HepG2 (cell line): ENCODE results near the gene ULK3. TPM values are rescaled to one million over a fixed set of nuclear protein-coding genes. Genes with fewer than 3 reads are reported as not detected.

ENCODE experiments used
- GABPA ChIP-seq, 2 experiments: IDR thresholded peaks; 2 replicates each; pipeline ENCODE4 v1.6.1; 2011 to 2016; ENCODE audit warnings: low read depth in 2 of 2, low read length in 1 of 2, missing biosample characterization in 1 of 2, missing genetic modification characterization in 1 of 2
- IKZF1 ChIP-seq: fragments of 450-650 bp; IDR thresholded peaks from 2 replicates; pipeline ENCODE4 v1.7.1; 2016
- ISX ChIP-seq: sonication (generic); formaldehyde crosslinking; conservative IDR thresholded peaks from 2 replicates; pipeline ENCODE4 v1.5.0; 2020; ENCODE audit warnings: missing genetic modification reagents
- KLF6 ChIP-seq: IDR thresholded peaks from 2 replicates; pipeline ENCODE4 v1.8.0; 2016; ENCODE audit warnings: missing biosample characterization, missing genetic modification reagents
- MAFF ChIP-seq: IDR thresholded peaks from 2 replicates; pipeline ENCODE4 v1.6.1; 2011; ENCODE audit warnings: low read depth, low read length, improper control_type of control experiment
- SIX4 ChIP-seq: sonication (generic); formaldehyde crosslinking; IDR thresholded peaks from 2 replicates; pipeline ENCODE4 v1.4.0; 2020; ENCODE audit warnings: missing genetic modification reagents
- SNAI1 ChIP-seq: sonication (generic); formaldehyde crosslinking; IDR thresholded peaks from 2 replicates; pipeline ENCODE4 v1.5.0; 2020; ENCODE audit warnings: mild to moderate bottlenecking, missing genetic modification reagents, borderline replicate concordance
- SRSF4 ChIP-seq: fragments of 200-400 bp; formaldehyde crosslinking; IDR thresholded peaks from one replicate; pipeline ENCODE4 v1.6.1; 2018; ENCODE audit warnings: mild to moderate bottlenecking, low read depth, low read length, moderate library complexity; ENCODE audit not compliant: poor library complexity, severe bottlenecking
- XBP1 ChIP-seq: sonication (generic); formaldehyde crosslinking; IDR thresholded peaks from 2 replicates; pipeline ENCODE4 v1.5.0; 2020; ENCODE audit warnings: missing genetic modification reagents
- ZBTB38 ChIP-seq: sonication (generic); formaldehyde crosslinking; IDR thresholded peaks from 2 replicates; pipeline ENCODE4 v1.5.1; 2020; ENCODE audit warnings: mild to moderate bottlenecking, missing genetic modification reagents
- ZMYM2 ChIP-seq: sonication (generic); formaldehyde crosslinking; IDR thresholded peaks from 2 replicates; pipeline ENCODE4 v1.8.0; 2022; ENCODE audit warnings: mild to moderate bottlenecking, missing genetic modification reagents
- ZNF121 ChIP-seq: sonication (generic); formaldehyde crosslinking; IDR thresholded peaks from 2 replicates; pipeline ENCODE4 v1.5.0; 2020; ENCODE audit warnings: mild to moderate bottlenecking, missing genetic modification reagents
- ZNF142 ChIP-seq: sonication (generic); formaldehyde crosslinking; IDR thresholded peaks from 2 replicates; pipeline ENCODE4 v1.4.0; 2020; ENCODE audit warnings: missing genetic modification reagents
- ZNF253 ChIP-seq: sonication (generic); formaldehyde crosslinking; IDR thresholded peaks from 2 replicates; pipeline ENCODE4 v1.8.0; 2022; ENCODE audit warnings: mild to moderate bottlenecking, missing genetic modification reagents, borderline replicate concordance
- ZNF598 ChIP-seq: sonication (generic); formaldehyde crosslinking; IDR thresholded peaks from 2 replicates; pipeline ENCODE4 v1.5.1; 2020; ENCODE audit warnings: mild to moderate bottlenecking, missing genetic modification reagents, borderline replicate concordance
- ZNF652 ChIP-seq: IDR thresholded peaks from 2 replicates; pipeline ENCODE4 v1.6.1; 2016; ENCODE audit warnings: low read depth, borderline replicate concordance
- polyA plus RNA-seq, 8 experiments: library from polyadenylated mRNA; depleted of rRNA in 3 of 8; stranded (reverse) in 7 of 8; unstranded in 1 of 8; fragments of >200 nt; fragmentation: Illumina TruSeq in 4 of 8; extraction: Trizol in 4 of 8; gene quantifications; 2 replicates each; pipeline versions ENCODE4 v1.2.1 to v1.2.3, GENCODE V29; 2011 to 2016; ENCODE audit warnings: low read depth in 4 of 8, missing spikeins in 1 of 8, mixed read lengths in 1 of 8; ENCODE audit not compliant: insufficient read depth in 1 of 8
- total RNA-seq, 5 experiments: library from RNA; depleted of rRNA; stranded (reverse); fragments of >200 nt; fragmentation: Illumina TruSeq; extraction: Trizol; gene quantifications; 2 replicates each; pipeline ENCODE4 v1.2.3, GENCODE V29; 2016; ENCODE audit warnings: low read depth in 1 of 5
- TF ChIP-seq, protein P1 (sequence below): IDR thresholded peaks from 2 replicates; pipeline ENCODE4 v1.6.1; 2016; ENCODE audit warnings: missing compliant biosample characterization, missing genetic modification reagents, borderline replicate concordance
- TF ChIP-seq, protein P2 (sequence below): sonication (generic); formaldehyde crosslinking; IDR thresholded peaks from 2 replicates; pipeline ENCODE4 v1.4.0; 2020; ENCODE audit warnings: missing genetic modification reagents
- TF ChIP-seq, protein P3 (sequence below): sonication (generic); formaldehyde crosslinking; IDR thresholded peaks from 2 replicates; pipeline ENCODE4 v1.4.0; 2020; ENCODE audit warnings: missing genetic modification reagents, borderline replicate concordance

The ULK3 gene
- total and polyA plus RNA-seq, 2 of the 13 experiments (the other 11 are each of a cell fraction or from before 2014, with no cell fraction given), result 15.2 to 23.7 TPM

DNA sequence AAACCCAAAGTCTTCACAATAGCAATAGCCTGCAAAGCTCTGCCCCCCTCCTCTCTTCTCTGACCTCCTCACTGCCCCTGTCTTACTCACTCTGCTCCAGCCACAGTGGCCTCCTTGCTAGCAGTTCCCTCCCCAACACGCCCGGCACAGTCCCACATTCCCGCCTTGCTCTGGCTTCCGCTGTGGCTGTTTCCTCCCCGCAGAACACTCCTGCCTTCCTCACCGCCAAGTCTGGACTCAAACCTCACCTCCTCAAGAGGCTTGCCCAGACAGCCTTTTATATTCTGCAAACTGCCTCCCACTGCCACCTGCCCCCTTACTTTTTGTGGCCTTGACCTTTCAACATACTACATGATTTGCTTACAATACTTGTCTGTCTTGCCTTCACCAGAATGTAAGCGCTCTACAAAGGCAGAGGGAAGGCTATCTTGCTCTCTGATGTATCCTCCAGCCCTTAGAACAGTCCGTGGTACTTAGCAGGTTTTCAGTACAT, 46.5 kb upstream of the ULK3 start (continued):
- TF ChIP-seq, protein P1, sequence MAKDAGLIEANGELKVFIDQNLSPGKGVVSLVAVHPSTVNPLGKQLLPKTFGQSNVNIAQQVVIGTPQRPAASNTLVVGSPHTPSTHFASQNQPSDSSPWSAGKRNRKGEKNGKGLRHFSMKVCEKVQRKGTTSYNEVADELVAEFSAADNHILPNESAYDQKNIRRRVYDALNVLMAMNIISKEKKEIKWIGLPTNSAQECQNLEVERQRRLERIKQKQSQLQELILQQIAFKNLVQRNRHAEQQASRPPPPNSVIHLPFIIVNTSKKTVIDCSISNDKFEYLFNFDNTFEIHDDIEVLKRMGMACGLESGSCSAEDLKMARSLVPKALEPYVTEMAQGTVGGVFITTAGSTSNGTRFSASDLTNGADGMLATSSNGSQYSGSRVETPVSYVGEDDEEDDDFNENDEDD, result peak; percentile 90
- no peak for TF ChIP-seq XBP1
- TF ChIP-seq MAFF, result no peak
- no peak for TF ChIP-seq ZNF253 (CRISPR knock-in tag)
- no peak for TF ChIP-seq ZBTB38 (CRISPR knock-in tag)
- no peak for TF ChIP-seq SRSF4
- TF ChIP-seq, protein P2, sequence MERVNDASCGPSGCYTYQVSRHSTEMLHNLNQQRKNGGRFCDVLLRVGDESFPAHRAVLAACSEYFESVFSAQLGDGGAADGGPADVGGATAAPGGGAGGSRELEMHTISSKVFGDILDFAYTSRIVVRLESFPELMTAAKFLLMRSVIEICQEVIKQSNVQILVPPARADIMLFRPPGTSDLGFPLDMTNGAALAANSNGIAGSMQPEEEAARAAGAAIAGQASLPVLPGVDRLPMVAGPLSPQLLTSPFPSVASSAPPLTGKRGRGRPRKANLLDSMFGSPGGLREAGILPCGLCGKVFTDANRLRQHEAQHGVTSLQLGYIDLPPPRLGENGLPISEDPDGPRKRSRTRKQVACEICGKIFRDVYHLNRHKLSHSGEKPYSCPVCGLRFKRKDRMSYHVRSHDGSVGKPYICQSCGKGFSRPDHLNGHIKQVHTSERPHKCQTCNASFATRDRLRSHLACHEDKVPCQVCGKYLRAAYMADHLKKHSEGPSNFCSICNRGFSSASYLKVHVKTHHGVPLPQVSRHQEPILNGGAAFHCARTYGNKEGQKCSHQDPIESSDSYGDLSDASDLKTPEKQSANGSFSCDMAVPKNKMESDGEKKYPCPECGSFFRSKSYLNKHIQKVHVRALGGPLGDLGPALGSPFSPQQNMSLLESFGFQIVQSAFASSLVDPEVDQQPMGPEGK (CRISPR knock-in tag), result no peak
- TF ChIP-seq KLF6 (CRISPR knock-in tag), result no peak
- TF ChIP-seq GABPA (IDR thresholded peaks at IDR 0.05; ENCODE audit: low read depth, low read length), result peak; percentile 43
- TF ChIP-seq GABPA (CRISPR knock-in tag; IDR thresholded peaks at IDR 0.05; ENCODE audit: low read depth), result peak; percentile 53; the same call in 1 of the 2 replicates
- TF ChIP-seq ZNF121 (CRISPR knock-in tag), result no peak
- TF ChIP-seq ZNF652 (CRISPR knock-in tag), result no peak
- TF ChIP-seq ZNF598 (CRISPR knock-in tag), result no peak
- TF ChIP-seq, protein P3, sequence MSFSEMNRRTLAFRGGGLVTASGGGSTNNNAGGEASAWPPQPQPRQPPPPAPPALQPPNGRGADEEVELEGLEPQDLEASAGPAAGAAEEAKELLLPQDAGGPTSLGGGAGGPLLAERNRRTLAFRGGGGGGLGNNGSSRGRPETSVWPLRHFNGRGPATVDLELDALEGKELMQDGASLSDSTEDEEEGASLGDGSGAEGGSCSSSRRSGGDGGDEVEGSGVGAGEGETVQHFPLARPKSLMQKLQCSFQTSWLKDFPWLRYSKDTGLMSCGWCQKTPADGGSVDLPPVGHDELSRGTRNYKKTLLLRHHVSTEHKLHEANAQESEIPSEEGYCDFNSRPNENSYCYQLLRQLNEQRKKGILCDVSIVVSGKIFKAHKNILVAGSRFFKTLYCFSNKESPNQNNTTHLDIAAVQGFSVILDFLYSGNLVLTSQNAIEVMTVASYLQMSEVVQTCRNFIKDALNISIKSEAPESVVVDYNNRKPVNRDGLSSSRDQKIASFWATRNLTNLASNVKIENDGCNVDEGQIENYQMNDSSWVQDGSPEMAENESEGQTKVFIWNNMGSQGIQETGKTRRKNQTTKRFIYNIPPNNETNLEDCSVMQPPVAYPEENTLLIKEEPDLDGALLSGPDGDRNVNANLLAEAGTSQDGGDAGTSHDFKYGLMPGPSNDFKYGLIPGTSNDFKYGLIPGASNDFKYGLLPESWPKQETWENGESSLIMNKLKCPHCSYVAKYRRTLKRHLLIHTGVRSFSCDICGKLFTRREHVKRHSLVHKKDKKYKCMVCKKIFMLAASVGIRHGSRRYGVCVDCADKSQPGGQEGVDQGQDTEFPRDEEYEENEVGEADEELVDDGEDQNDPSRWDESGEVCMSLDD, result no peak
- TF ChIP-seq SNAI1 (CRISPR knock-in tag), result no peak
- TF ChIP-seq SIX4 (CRISPR knock-in tag), result no peak
- TF ChIP-seq ZMYM2 (CRISPR knock-in tag), result no peak
- 0 out of 2 replicates have a peak, but pooled peaks have one; percentile 32 for TF ChIP-seq ISX (CRISPR knock-in tag)
- TF ChIP-seq ZNF142, result no peak
- no peak for TF ChIP-seq IKZF1
